ENCODE results near the gene SOX9.

The SOX9 gene

DNA sequence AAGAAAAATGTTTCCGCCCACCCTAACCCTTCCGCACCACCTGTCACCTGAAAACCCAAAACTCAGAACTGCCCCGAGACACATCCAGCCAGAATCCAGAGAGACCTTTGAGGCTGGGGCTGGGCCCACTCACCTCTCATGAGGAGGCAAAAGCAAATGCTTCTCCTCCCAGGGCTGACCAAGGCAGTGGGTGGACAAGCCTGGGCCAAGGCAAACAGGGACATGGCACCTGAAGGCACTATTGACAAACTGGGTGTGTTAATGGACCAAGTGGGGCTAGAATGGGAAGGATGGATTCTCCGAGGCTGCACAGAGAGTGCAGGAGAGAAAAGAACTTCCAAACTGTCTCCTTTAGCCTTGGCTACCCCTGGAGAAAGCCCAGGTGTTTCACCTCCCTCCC lies 54.4 kb downstream of the SOX9 start:
- Histone ChIP-seq H3K27ac (ENCODE audit: low read depth, low read length) (no peak overlapping the region), H3K4me2 (ENCODE audit: low read depth, low read length, poor library complexity, severe bottlenecking) (no peak overlapping the region)

More for the DNA sequence above, 54.4 kb downstream of the SOX9 start:
- H2AFZ ChIP-seq (ENCODE audit: low read depth, low read length, severe bottlenecking): no peak overlapping the region
- no peaks in the 10 kb centered on the region for H3K79me2 ChIP-seq (ENCODE audit: insufficient read depth, low read length)
- no peak overlapping the region for H3K4me3 ChIP-seq (ENCODE audit: insufficient read depth, low read length, poor library complexity, severe bottlenecking)
- H3F3A ChIP-seq (ENCODE audit: insufficient read depth): no peaks in the 10 kb centered on the region
- H3K9ac ChIP-seq (ENCODE audit: low read length): no peak overlapping the region
- no peak for TF ChIP-seq EZH2phosphoT487 (conservative IDR thresholded peaks at IDR 0.05; ENCODE audit: low read length)
- TF ChIP-seq, protein P1, sequence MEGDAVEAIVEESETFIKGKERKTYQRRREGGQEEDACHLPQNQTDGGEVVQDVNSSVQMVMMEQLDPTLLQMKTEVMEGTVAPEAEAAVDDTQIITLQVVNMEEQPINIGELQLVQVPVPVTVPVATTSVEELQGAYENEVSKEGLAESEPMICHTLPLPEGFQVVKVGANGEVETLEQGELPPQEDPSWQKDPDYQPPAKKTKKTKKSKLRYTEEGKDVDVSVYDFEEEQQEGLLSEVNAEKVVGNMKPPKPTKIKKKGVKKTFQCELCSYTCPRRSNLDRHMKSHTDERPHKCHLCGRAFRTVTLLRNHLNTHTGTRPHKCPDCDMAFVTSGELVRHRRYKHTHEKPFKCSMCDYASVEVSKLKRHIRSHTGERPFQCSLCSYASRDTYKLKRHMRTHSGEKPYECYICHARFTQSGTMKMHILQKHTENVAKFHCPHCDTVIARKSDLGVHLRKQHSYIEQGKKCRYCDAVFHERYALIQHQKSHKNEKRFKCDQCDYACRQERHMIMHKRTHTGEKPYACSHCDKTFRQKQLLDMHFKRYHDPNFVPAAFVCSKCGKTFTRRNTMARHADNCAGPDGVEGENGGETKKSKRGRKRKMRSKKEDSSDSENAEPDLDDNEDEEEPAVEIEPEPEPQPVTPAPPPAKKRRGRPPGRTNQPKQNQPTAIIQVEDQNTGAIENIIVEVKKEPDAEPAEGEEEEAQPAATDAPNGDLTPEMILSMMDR (IDR thresholded peaks at IDR 0.05; ENCODE audit: insufficient read depth, low read length, poor library complexity, severe bottlenecking): no peak
- H3K9me3 ChIP-seq (ENCODE audit: insufficient read depth, low read length): no peaks in the 10 kb centered on the region
- no peaks in the 10 kb centered on the region for H3K9me2 ChIP-seq (replicated peaks; ENCODE audit: insufficient read depth, low read length)
- H3K27me3 ChIP-seq (ENCODE audit: low read length): no peaks in the 10 kb centered on the region
- H4K20me1 ChIP-seq (ENCODE audit: low read depth, low read length): no peaks in the 10 kb centered on the region
- H3K36me3 ChIP-seq (ENCODE audit: low read length): no peaks in the 10 kb centered on the region
